Prostate gland (tissue), 2 donors: ENCODE results near the gene EIF3M. TPM values are rescaled to one million over a fixed set of nuclear protein-coding genes. Genes with fewer than 3 reads are reported as not detected.

Experiments
- DNase-seq: peaks from one replicate; pipeline ENCODE4 v3.0.0-alpha.2; 2019; ENCODE audit warnings: low spot score
- H3K27ac ChIP-seq, 2 donors: fragments of 200-600 bp; sonication (generic); 2 replicates each; pipeline ENCODE4 v1.5.1; 2017 to 2019
- H3K27me3 ChIP-seq: fragments of 200-600 bp; sonication (generic); replicated peaks from 2 replicates; pipeline ENCODE4 v1.5.1; 2019; ENCODE audit not compliant: insufficient read depth
- H3K36me3 ChIP-seq, 2 donors: fragments of 200-600 bp; sonication (generic); 1 replicate in 1 of 2; 2 replicates in 1 of 2; pipeline versions ENCODE4 v1.5.1 to v1.8.1; 2017 to 2019
- H3K4me1 ChIP-seq: fragments of 200-600 bp; sonication (generic); replicated peaks from 2 replicates; pipeline ENCODE4 v1.5.1; 2019
- H3K4me3 ChIP-seq, 2 donors: fragments of 200-600 bp; sonication (generic); 2 replicates each; pipeline ENCODE4 v1.5.1; 2017 to 2019
- H3K9me3 ChIP-seq: fragments of 200-600 bp; sonication (generic); 2 replicates; pipeline ENCODE4 v1.5.1; 2017
- POLR2A ChIP-seq: fragments of 450-650 bp; IDR thresholded peaks from one replicate; pipeline ENCODE4 v1.6.1; 2016; ENCODE audit warnings: antibody characterized with exemption, mild to moderate bottlenecking
- POLR2AphosphoS5 ChIP-seq: sonication (generic); formaldehyde crosslinking; IDR thresholded peaks from one replicate; pipeline ENCODE4 v1.6.1; 2017; ENCODE audit warnings: antibody characterized with exemption
- WGBS: methylation state at CpG from one replicate; pipeline ENCODE4 v1.1.5; 2018; 5-methylcytosine and 5-hydroxymethylcytosine counted together
- intact Hi-C: fragments of 100-400 bp; cut with DNase I; formaldehyde crosslinking; loops from one replicate; pipeline ENCODE4 v1.14.2; 2022
- total RNA-seq, 2 donors: library from RNA; depleted of rRNA; stranded (reverse); fragments of >200 nt; gene quantifications; one replicate each; pipeline ENCODE4 v1.1.0, GENCODE V29; 2016
- TF ChIP-seq, protein P1 (sequence below), 4 experiments: fragments of 200-600 bp in 2 of 4; fragments of 450-650 bp in 2 of 4; sonication (generic) in 2 of 4; IDR thresholded peaks; 1 replicate in 3 of 4; 2 replicates in 1 of 4; pipeline ENCODE4 v1.5.1; 2016 to 2019; ENCODE audit warnings: antibody characterized with exemption in 4 of 4, mild to moderate bottlenecking in 2 of 4, moderate library complexity in 2 of 4

The EIF3M gene
- total RNA-seq = 100 to 1,000 TPM; 353 to 458 TPM

DNA sequence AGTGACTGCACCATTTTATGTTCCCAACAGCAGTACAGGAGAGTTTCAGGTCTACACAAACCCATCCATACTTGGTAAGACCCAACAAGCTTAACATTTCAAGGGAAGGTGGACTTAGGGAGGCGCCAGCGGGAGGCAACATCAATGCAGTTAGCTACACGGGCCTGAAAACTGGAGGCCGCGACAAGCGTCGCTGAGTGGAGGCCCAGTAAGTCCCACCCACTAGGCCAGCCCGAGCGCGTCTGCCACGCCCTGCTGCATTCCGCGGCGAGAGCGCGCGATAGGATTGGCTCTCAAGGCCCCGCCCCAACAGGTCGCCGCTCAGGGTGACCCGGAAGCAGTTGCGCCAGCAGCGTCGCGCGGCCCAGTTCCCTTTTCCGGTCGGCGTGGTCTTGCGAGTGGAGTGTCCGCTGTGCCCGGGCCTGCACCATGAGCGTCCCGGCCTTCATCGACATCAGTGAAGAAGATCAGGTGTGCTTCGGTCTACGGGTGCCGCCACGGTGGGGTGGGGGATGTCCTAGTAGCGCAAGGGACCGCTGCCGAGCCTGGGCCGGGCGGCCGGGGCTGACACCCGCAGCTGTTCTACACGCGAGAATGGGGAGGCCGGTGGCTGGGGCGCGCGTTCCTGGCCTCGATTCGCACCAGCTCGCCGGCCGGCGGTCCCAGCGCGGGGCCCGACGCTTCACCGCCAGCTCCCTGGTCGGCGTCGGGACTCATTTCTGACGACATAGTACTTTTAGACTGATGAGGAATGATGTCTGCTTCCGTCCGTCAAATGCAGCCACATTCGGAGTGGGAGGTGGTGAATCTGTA lies at the start of gene EIF3M:
Gene EIF3M (plus strand): TSS at position 373 of the 813 bp plus-strand sequence. CDS start 57 bp downstream, at position 430.
- WGBS = under 1% methylated on average over 44 of the region's 70 CpGs
- TF ChIP-seq POLR2A (peak; percentile 48), POLR2AphosphoS5 (peak; percentile 93)
- TF ChIP-seq, protein P1, sequence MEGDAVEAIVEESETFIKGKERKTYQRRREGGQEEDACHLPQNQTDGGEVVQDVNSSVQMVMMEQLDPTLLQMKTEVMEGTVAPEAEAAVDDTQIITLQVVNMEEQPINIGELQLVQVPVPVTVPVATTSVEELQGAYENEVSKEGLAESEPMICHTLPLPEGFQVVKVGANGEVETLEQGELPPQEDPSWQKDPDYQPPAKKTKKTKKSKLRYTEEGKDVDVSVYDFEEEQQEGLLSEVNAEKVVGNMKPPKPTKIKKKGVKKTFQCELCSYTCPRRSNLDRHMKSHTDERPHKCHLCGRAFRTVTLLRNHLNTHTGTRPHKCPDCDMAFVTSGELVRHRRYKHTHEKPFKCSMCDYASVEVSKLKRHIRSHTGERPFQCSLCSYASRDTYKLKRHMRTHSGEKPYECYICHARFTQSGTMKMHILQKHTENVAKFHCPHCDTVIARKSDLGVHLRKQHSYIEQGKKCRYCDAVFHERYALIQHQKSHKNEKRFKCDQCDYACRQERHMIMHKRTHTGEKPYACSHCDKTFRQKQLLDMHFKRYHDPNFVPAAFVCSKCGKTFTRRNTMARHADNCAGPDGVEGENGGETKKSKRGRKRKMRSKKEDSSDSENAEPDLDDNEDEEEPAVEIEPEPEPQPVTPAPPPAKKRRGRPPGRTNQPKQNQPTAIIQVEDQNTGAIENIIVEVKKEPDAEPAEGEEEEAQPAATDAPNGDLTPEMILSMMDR (IDR thresholded peaks at IDR 0.05) = no peak
- H3K4me3 ChIP-seq = peak within 1 kb of the TSS; percentile 68 to 79
- H3K36me3 ChIP-seq = no peaks in the 10 kb centered on the region
- peak within 1 kb of the TSS; percentile 61 to 65 for H3K27ac ChIP-seq
- H3K9me3 ChIP-seq = no peaks in the 10 kb centered on the region
- intact Hi-C loops = loop anchor here (10.0 kb wide), 1 partner anchor 311 kb away; the partner anchor contains the start of gene QSER1
- H3K4me1 ChIP-seq = no peaks in the 10 kb centered on the region
- peak; percentile 94 for DNase-seq
- no peaks in the 10 kb centered on the region for H3K27me3 ChIP-seq

DNA sequence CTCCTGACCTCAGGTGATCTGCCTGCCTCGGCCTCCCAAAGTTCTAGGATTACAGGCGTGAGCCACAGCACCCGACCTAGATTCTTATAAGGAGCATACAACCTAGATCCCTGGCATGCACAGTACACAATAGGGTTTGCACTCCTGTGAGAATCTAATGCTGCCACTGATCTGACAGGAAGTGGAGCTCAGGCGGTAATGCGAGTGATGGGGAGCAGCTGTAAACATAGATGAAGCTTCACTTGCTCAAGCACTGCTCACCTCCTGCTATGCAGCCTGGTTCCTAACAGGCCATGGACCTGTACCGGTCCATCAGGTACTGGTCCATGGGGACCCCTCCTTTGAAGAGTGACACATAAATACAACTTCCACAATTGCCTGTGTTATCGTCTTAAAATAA lies 44.8 kb upstream of the EIF3M start:
- no peaks in the 10 kb centered on the region for H3K36me3 ChIP-seq
- no peak for DNase-seq
- no peak overlapping the region for H3K4me3 ChIP-seq
- 92% methylated on average over 7 of the region's 7 CpGs for WGBS
- TF ChIP-seq POLR2AphosphoS5 = no peak
- TF ChIP-seq POLR2A = no peak
- TF ChIP-seq, protein P1 (IDR thresholded peaks at IDR 0.05) = no peak
- no peaks in the 10 kb centered on the region for H3K4me1 ChIP-seq
- no peaks in the 10 kb centered on the region for H3K27me3 ChIP-seq
- H3K27ac ChIP-seq = no peak overlapping the region
- H3K9me3 ChIP-seq = no peaks in the 10 kb centered on the region
- intact Hi-C loops = no loop called here

DNA sequence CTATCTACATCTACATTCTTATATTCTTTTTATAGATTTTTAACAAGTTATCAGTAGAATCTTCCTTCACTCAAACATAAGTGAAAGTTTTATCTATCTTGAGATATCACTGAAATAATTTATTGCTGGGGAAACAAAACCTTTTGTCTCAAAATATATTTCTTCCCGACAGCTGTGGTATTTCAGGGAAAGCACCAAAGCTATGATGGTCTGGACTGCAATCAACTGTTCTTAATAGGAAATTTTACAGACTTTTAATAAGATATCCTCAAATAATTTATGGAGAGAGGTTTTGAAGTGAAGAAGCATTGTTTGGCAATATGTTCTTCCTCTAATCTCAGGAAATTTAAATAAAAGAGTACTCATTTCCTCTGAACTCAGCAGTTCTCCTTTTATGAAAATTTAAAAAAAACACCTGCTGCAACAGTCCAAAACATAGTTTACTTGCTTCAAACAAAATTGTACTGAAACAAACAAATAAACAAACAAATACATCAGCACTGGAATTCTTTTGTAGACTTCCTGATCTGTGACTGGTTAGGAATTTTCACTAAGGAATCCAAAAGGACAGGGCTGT lies 33.9 kb upstream of the EIF3M start:
- intact Hi-C loops = no loop called here
- no peaks in the 10 kb centered on the region for H3K4me1 ChIP-seq
- H3K27me3 ChIP-seq = no peaks in the 10 kb centered on the region
- H3K27ac ChIP-seq = no peak overlapping the region
- no peak for DNase-seq
- 5% methylated on average over 1 of the region's 1 CpG for WGBS
- no peak overlapping the region for H3K4me3 ChIP-seq
- TF ChIP-seq, protein P1 (IDR thresholded peaks at IDR 0.05) = no peak
- TF ChIP-seq POLR2A = no peak
- TF ChIP-seq POLR2AphosphoS5 = no peak
- H3K36me3 ChIP-seq = no peaks in the 10 kb centered on the region
- H3K9me3 ChIP-seq = no peaks in the 10 kb centered on the region

DNA sequence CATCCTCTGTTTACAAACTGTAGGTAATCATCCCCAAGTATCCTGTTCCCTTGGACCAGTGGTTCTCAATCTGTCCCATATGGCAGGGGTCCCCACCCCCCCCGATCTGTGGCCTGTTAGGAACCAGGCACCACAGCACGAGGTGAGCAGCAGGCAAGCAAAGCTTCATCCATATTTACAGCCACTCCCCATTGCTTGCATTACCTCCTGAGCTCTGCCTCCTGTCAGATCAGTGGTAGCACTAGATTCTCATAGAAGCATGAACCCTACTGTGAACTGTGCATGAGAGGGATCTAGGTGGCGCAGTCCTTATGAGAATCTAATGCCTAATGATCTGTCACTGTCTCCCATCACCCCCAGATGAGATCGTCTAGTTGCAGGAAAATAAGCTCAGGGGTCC lies 33.4 kb upstream of the EIF3M start:
- intact Hi-C loops = no loop called here
- H3K36me3 ChIP-seq = no peaks in the 10 kb centered on the region
- no peaks in the 10 kb centered on the region for H3K9me3 ChIP-seq
- H3K4me3 ChIP-seq = no peak overlapping the region
- TF ChIP-seq, protein P1 (IDR thresholded peaks at IDR 0.05) = no peak
- no peak for TF ChIP-seq POLR2AphosphoS5
- TF ChIP-seq POLR2A = no peak
- H3K27me3 ChIP-seq = no peaks in the 10 kb centered on the region
- H3K27ac ChIP-seq = no peak overlapping the region
- 73% methylated on average over 4 of the region's 4 CpGs for WGBS
- no peaks in the 10 kb centered on the region for H3K4me1 ChIP-seq
- no peak for DNase-seq
